ENCODE results near the gene PDPK1. TPM values are rescaled to one million over a fixed set of nuclear protein-coding genes. Genes with fewer than 3 reads are reported as not detected.
A peak's percentile ranks its signal among the peaks of the same experiment; 100 is the strongest.

PDPK1 gene
- total RNA-seq, 1 experiment from 2014 or later, result 31.6 TPM

DNA sequence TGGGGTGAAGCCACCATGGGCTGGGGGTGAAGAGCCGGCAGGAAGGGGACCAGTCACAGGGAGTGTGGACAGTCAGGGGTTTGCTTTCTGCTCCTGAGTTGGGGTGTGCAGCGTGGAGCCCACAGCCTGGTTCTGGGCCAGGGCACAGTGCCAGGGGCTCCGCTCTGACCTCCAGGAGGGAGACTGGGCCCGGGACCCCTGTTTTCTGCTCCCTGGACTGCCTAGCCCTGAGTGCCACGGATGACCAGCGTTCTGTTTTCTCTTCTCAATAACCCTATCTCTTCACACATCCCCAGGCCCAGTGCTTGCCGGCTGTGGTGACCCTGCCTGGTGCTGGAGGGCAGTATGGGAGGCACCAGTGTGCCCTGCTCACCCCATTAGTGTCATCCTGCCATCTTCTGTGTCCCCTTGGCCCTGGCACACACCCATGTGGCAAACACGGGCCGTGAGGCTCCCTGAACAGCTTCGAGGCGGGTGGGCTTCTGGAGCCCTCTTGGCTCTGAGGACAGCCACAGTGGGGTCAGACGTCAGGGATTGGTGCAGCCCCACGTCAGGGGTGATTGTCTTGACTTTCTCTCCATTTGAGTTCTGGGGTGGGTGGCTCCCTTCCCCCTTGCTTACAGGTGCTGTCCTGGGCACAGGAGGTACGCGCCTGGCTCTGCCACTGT, 7.7 kb upstream of the PDPK1 start:
- Histone ChIP-seq H3K4me1 (ENCODE audit: insufficient read depth, low read length, poor library complexity, severe bottlenecking) (peaks cover 5% of the 10 kb centered on the region), H3K36me3 (ENCODE audit: insufficient read depth, low read length, poor library complexity, severe bottlenecking) (peaks cover 10% of the 10 kb centered on the region), H3K27ac (ENCODE audit: low read depth, low read length, poor library complexity, severe bottlenecking) (no peak overlapping the region), H3K27me3 (replicated peaks; ENCODE audit: insufficient read depth, low read depth, low read length, poor library complexity) (no peaks in the 10 kb centered on the region), H3K4me3 (ENCODE audit: low read depth, low read length, poor library complexity, severe bottlenecking) (no peak overlapping the region), H3K9me3 (ENCODE audit: low read depth, low read length, poor library complexity, severe bottlenecking) (no peaks in the 10 kb centered on the region)
- intact Hi-C loops (cut with micrococcal nuclease; ENCODE audit: unreplicated experiment), result no loop called here
- no TSS peak for BruUV-seq (replicated peaks)
- no peak for TF ChIP-seq EZH2 (IDR thresholded peaks at IDR 0.05; ENCODE audit: borderline replicate concordance, low read depth, low read length, poor library complexity, severe bottlenecking)
- TF ChIP-seq, protein P1, sequence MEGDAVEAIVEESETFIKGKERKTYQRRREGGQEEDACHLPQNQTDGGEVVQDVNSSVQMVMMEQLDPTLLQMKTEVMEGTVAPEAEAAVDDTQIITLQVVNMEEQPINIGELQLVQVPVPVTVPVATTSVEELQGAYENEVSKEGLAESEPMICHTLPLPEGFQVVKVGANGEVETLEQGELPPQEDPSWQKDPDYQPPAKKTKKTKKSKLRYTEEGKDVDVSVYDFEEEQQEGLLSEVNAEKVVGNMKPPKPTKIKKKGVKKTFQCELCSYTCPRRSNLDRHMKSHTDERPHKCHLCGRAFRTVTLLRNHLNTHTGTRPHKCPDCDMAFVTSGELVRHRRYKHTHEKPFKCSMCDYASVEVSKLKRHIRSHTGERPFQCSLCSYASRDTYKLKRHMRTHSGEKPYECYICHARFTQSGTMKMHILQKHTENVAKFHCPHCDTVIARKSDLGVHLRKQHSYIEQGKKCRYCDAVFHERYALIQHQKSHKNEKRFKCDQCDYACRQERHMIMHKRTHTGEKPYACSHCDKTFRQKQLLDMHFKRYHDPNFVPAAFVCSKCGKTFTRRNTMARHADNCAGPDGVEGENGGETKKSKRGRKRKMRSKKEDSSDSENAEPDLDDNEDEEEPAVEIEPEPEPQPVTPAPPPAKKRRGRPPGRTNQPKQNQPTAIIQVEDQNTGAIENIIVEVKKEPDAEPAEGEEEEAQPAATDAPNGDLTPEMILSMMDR (conservative IDR thresholded peaks at IDR 0.05; ENCODE audit: low read depth, low read length), result no peak
- CTCF ChIA-PET, result no interaction called here
- no peak for DNase-seq (ENCODE audit: low spot score)
- POLR2A ChIA-PET (ENCODE audit: low non-redundant PET), result no interaction called here

DNA sequence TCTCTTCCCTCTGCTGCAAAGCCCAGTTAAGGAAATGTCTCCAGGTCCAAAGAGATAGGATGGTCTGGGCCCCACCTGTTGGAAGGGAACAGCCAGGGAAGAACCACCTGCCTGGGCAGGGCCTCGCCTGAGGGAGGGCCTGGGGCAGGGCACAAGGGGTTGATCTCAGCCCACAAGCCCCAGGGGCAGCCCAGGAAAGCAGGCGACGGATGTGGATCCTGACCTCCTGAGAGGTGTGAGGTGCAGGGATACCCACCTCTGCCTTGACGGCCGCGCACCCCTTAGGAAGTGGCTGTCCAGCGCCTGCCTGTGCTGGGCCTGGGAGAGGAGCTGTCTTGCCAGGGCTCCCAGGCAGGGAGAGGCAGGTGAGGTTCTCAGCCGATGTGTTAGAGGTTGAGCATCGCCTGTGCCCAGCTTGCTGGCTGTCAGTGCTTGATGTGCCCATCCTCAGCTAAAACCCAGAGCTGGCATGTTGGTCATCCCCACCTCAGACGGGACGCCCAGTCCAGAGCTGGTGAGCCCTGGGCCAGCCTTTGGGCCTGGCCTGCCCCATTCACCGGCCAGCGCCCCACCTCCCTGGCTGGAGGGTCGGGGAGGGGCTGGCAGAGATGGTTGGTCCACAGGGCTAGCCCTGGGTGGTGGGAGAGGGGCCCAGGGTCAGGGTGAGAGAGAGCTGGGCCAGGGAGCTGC, 7.0 kb upstream of the PDPK1 start:
- Histone ChIP-seq H3K36me3 (ENCODE audit: insufficient read depth, low read length, poor library complexity, severe bottlenecking) (peaks cover 10% of the 10 kb centered on the region), H3K4me1 (ENCODE audit: insufficient read depth, low read length, poor library complexity, severe bottlenecking) (peaks cover 5% of the 10 kb centered on the region), H3K9me3 (ENCODE audit: low read depth, low read length, poor library complexity, severe bottlenecking) (no peaks in the 10 kb centered on the region), H3K27ac (ENCODE audit: low read depth, low read length, poor library complexity, severe bottlenecking) (peak overlapping the region; percentile 83), H3K4me3 (ENCODE audit: low read depth, low read length, poor library complexity, severe bottlenecking) (peak overlapping the region; percentile 61), H3K27me3 (replicated peaks; ENCODE audit: insufficient read depth, low read depth, low read length, poor library complexity) (no peaks in the 10 kb centered on the region)
- TF ChIP-seq, protein P1 (conservative IDR thresholded peaks at IDR 0.05; ENCODE audit: low read depth, low read length), result no peak
- no peak for TF ChIP-seq EZH2 (IDR thresholded peaks at IDR 0.05; ENCODE audit: borderline replicate concordance, low read depth, low read length, poor library complexity, severe bottlenecking)
- no TSS peak for BruUV-seq (replicated peaks)
- no peak for DNase-seq (ENCODE audit: low spot score)
- intact Hi-C loops (cut with micrococcal nuclease; ENCODE audit: unreplicated experiment), result no loop called here
- CTCF ChIA-PET, result no interaction called here
- POLR2A ChIA-PET (ENCODE audit: low non-redundant PET), result interaction anchor here (0.6 to 0.7 kb wide), 2 partner anchors 205 to 933 kb away, joined by 6 to 11 read pairs; no protein-coding TSS in a partner anchor

DNA sequence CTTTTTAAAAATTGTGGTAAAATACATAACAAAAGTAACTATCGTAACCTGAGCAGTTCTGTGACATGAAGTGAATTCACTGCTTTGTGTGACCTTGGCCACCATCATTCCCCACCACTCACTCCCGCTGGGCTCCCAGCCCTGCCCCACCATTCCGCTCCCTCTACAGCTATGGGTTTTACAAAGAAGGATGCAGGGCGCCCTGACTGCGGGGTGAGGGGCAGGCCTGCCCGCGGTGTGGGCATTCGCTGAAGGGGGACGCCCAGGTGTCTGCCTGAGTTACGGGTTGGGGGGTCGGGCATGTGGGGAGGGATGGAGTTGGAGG, 6.5 kb upstream of the PDPK1 start, which contains the start of gene CEMP1:
CEMP1 (minus strand) TSS at position 38 of the 325 bp plus-strand sequence. CDS start 335 bp downstream, outside the sequence.
- Histone ChIP-seq H3K4me3 (ENCODE audit: low read depth, low read length, poor library complexity, severe bottlenecking) (peak within 1 kb of the TSS; percentile 61), H3K27me3 (replicated peaks; ENCODE audit: insufficient read depth, low read depth, low read length, poor library complexity) (no peaks in the 10 kb centered on the region), H3K9me3 (ENCODE audit: low read depth, low read length, poor library complexity, severe bottlenecking) (no peaks in the 10 kb centered on the region), H3K27ac (ENCODE audit: low read depth, low read length, poor library complexity, severe bottlenecking) (peak within 1 kb of the TSS; percentile 83), H3K36me3 (ENCODE audit: insufficient read depth, low read length, poor library complexity, severe bottlenecking) (peaks cover 10% of the 10 kb centered on the region), H3K4me1 (ENCODE audit: insufficient read depth, low read length, poor library complexity, severe bottlenecking) (peaks cover 5% of the 10 kb centered on the region)
- CTCF ChIA-PET, result no interaction called here
- POLR2A ChIA-PET (ENCODE audit: low non-redundant PET), result interaction anchor here (0.6 to 0.7 kb wide), 2 partner anchors 205 to 932 kb away, joined by 6 to 11 read pairs; no protein-coding TSS in a partner anchor
- TF ChIP-seq, protein P1 (conservative IDR thresholded peaks at IDR 0.05; ENCODE audit: low read depth, low read length), result no peak
- TF ChIP-seq EZH2 (IDR thresholded peaks at IDR 0.05; ENCODE audit: borderline replicate concordance, low read depth, low read length, poor library complexity, severe bottlenecking), result no peak
- BruUV-seq (replicated peaks), result no TSS peak
- intact Hi-C loops (cut with micrococcal nuclease; ENCODE audit: unreplicated experiment), result no loop called here
- no peak for DNase-seq (ENCODE audit: low spot score)
